Sigmoid colon (tissue), 7 donors: ENCODE data around the gene FIG4. TPM values are rescaled to one million over a fixed set of nuclear protein-coding genes. Genes with fewer than 3 reads are reported as not detected.
A peak's percentile ranks its signal among the peaks of the same experiment; 100 is the strongest.

Source experiments
- DNase-seq: peaks from one replicate; pipeline ENCODE4 v3.0.0-alpha.2; 2019
- H3K27ac ChIP-seq, 4 donors: fragments of 200-600 bp; sonication (generic); one replicate each; pipeline ENCODE4 v1.5.1; 2016 to 2019; ENCODE audit warnings: mild to moderate bottlenecking in 1 of 4
- H3K27me3 ChIP-seq, 3 donors: fragments of 200-600 bp; sonication (generic); one replicate each; pipeline ENCODE4 v1.5.1; 2019; ENCODE audit warnings: mild to moderate bottlenecking in 1 of 3
- H3K36me3 ChIP-seq, 4 donors: fragments of 200-600 bp; sonication (generic); one replicate each; pipeline ENCODE4 v1.5.1; 2016 to 2019
- H3K4me1 ChIP-seq, 4 donors: fragments of 200-600 bp; sonication (generic); one replicate each; pipeline ENCODE4 v1.5.1; 2017 to 2019
- H3K4me3 ChIP-seq, 4 donors: fragments of 200-600 bp; sonication (generic); one replicate each; pipeline ENCODE4 v1.5.1; 2017 to 2019; ENCODE audit warnings: mild to moderate bottlenecking in 2 of 4, moderate library complexity in 1 of 4
- H3K9me3 ChIP-seq, 4 donors: fragments of 200-600 bp in 3 of 4; sonication (generic) in 3 of 4; one replicate each; pipeline versions ENCODE4 v1.5.1 to v1.6.1; 2013 to 2019
- CTCF ChIP-seq, 4 experiments: fragments of 450-650 bp in 3 of 4; fragments of 200-600 bp in 1 of 4; IDR thresholded peaks; one replicate each; pipeline ENCODE4 v1.5.1; 2016 to 2019; ENCODE audit warnings: antibody characterized with exemption in 4 of 4, mild to moderate bottlenecking in 3 of 4, moderate library complexity in 2 of 4
- EP300 ChIP-seq, 4 donors: sonication (generic); formaldehyde crosslinking; IDR thresholded peaks; one replicate each; pipeline ENCODE4 v1.6.1; 2017; ENCODE audit warnings: antibody characterized with exemption in 4 of 4
- POLR2A ChIP-seq, 2 donors: fragments of 450-650 bp; IDR thresholded peaks; one replicate each; pipeline ENCODE4 v1.6.1; 2016; ENCODE audit warnings: antibody characterized with exemption in 2 of 2, mild to moderate bottlenecking in 2 of 2, moderate library complexity in 2 of 2
- POLR2AphosphoS5 ChIP-seq, 4 donors: sonication (generic); formaldehyde crosslinking; IDR thresholded peaks; one replicate each; pipeline ENCODE4 v1.6.1; 2017; ENCODE audit warnings: antibody characterized with exemption in 4 of 4
- WGBS, 2 donors: extraction: QIAGEN DNeasy Blood & Tissue Kit; methylation state at CpG; one replicate each; pipeline ENCODE4 v1.1.7; 2013; 5-methylcytosine and 5-hydroxymethylcytosine counted together
- intact Hi-C: fragments of 100-400 bp; cut with DNase I; formaldehyde crosslinking; loops from one replicate; pipeline ENCODE4 v1.15.1; 2023
- polyA plus RNA-seq, 3 donors: library from polyadenylated mRNA; stranded (reverse); fragments of 200-250 nt; gene quantifications; one replicate each; pipeline ENCODE4 v1.2.3, GENCODE V29; 2013
- total RNA-seq, 4 donors: library from RNA; depleted of rRNA; stranded (reverse); fragments of >200 nt; gene quantifications; one replicate each; pipeline ENCODE4 v1.1.0, GENCODE V29; 2016
- donor health status: healthy with polysubstance abuse.
- donor health status: Bipolar disorder and iron deficiency.
- donor health status: healthy.

Gene FIG4
- total and polyA plus RNA-seq, 7 donors, result 9.8 to 24.1 (median 11.9) TPM

- intact Hi-C loops, result loop anchor here (10.0 kb wide), 1 partner anchor 1179 kb away; the partner anchor contains the start of gene AMD1
- H3K4me1 ChIP-seq, result peaks cover 0 to 20% (median 12%) of the 10 kb centered on the region in 4 donors
- WGBS, 2 donors, result 64 to 77% methylated on average over 4 of the region's 4 CpGs
Measured at GRCh38 chr6:109695468-109695867, 4.4 kb downstream of the FIG4 start.

GRCh38 chr6:109696355-109696754 lies 5.3 kb downstream of the FIG4 start:
- H3K4me3 ChIP-seq, result no peak overlapping the region
- TF ChIP-seq POLR2A (IDR thresholded peaks at IDR 0.05), result no peak
- TF ChIP-seq EP300 (IDR thresholded peaks at IDR 0.05), result no peak
- WGBS, 2 donors, result 96 to 98% methylated on average over 5 of the region's 5 CpGs

More at GRCh38 chr6:109695468-109695867, 4.4 kb downstream of the FIG4 start:
- Histone ChIP-seq H3K27me3 (no peaks in the 10 kb centered on the region), H3K9me3 (no peaks in the 10 kb centered on the region), H3K4me3 (no peak overlapping the region), H3K27ac (no peak overlapping the region), H3K36me3 (no peaks in the 10 kb centered on the region)
- TF ChIP-seq EP300 (IDR thresholded peaks at IDR 0.05) (no peak), POLR2A (IDR thresholded peaks at IDR 0.05) (no peak), POLR2AphosphoS5 (IDR thresholded peaks at IDR 0.05) (no peak)
- DNase-seq, result no peak

GRCh38 chr6:109701221-109701620 lies 10.1 kb downstream of the FIG4 start:
- WGBS, 2 donors, result 91 to 94% methylated on average over 4 of the region's 4 CpGs
- Histone ChIP-seq H3K4me3 (no peak overlapping the region), H3K4me1 (peaks cover 0 to 4% (median 2%) of the 10 kb centered on the region in 4 donors), H3K9me3 (no peaks in the 10 kb centered on the region), H3K27ac (no peak overlapping the region), H3K36me3 (no peaks in the 10 kb centered on the region), H3K27me3 (no peaks in the 10 kb centered on the region)
- TF ChIP-seq POLR2AphosphoS5 (IDR thresholded peaks at IDR 0.05), result no peak
- no peak for TF ChIP-seq POLR2A (IDR thresholded peaks at IDR 0.05)
- no peak for DNase-seq
- intact Hi-C loops, result loop anchor here (10.0 kb wide), 1 partner anchor 694 kb away; no protein-coding TSS in a partner anchor

More at GRCh38 chr6:109696355-109696754, 5.3 kb downstream of the FIG4 start:
- Histone ChIP-seq H3K27ac (no peak overlapping the region), H3K27me3 (no peaks in the 10 kb centered on the region), H3K9me3 (no peaks in the 10 kb centered on the region), H3K4me1 (peaks cover 0 to 20% (median 12%) of the 10 kb centered on the region in 4 donors), H3K36me3 (no peaks in the 10 kb centered on the region)
- intact Hi-C loops, result loop anchor here (10.0 kb wide), 1 partner anchor 1178 kb away; the partner anchor contains the start of gene AMD1
- no peak for DNase-seq

- intact Hi-C loops, result loop anchor here (10.0 kb wide), 1 partner anchor 693 kb away; no protein-coding TSS in a partner anchor
- Histone ChIP-seq H3K27ac (no peak overlapping the region), H3K36me3 (no peaks in the 10 kb centered on the region), H3K27me3 (no peaks in the 10 kb centered on the region), H3K4me1 (peaks cover 0 to 4% (median 2%) of the 10 kb centered on the region in 4 donors), H3K4me3 (no peak overlapping the region), H3K9me3 (no peaks in the 10 kb centered on the region)
- TF ChIP-seq EP300 (IDR thresholded peaks at IDR 0.05), result no peak
- no peak for TF ChIP-seq POLR2A (IDR thresholded peaks at IDR 0.05)
- TF ChIP-seq POLR2AphosphoS5 (IDR thresholded peaks at IDR 0.05), result no peak
- no peak for TF ChIP-seq CTCF (IDR thresholded peaks at IDR 0.05)
- 91% methylated on average over 2 of the region's 2 CpGs for WGBS, 2 donors
- DNase-seq, result no peak
Measured at GRCh38 chr6:109701774-109702173, 10.7 kb downstream of the FIG4 start.

- Histone ChIP-seq H3K27ac (no peak overlapping the region), H3K36me3 (no peaks in the 10 kb centered on the region), H3K27me3 (no peaks in the 10 kb centered on the region), H3K4me3 (no peak overlapping the region), H3K4me1 (peaks cover 0 to 4% (median 2%) of the 10 kb centered on the region in 4 donors), H3K9me3 (no peaks in the 10 kb centered on the region)
- WGBS, 2 donors, result 57 to 62% methylated on average over 4 of the region's 4 CpGs
- no peak for DNase-seq
- TF ChIP-seq EP300 (IDR thresholded peaks at IDR 0.05), result no peak
- no peak for TF ChIP-seq POLR2A (IDR thresholded peaks at IDR 0.05)
- no peak for TF ChIP-seq POLR2AphosphoS5 (IDR thresholded peaks at IDR 0.05)
- TF ChIP-seq CTCF (IDR thresholded peaks at IDR 0.05), result no peak
- intact Hi-C loops, result loop anchor here (10.0 kb wide), 1 partner anchor 692 kb away; no protein-coding TSS in a partner anchor
Measured at GRCh38 chr6:109702791-109703190, 11.7 kb downstream of the FIG4 start.

- no peaks in the 10 kb centered on the region for H3K27me3 ChIP-seq
- TF ChIP-seq POLR2A (IDR thresholded peaks at IDR 0.05), result no peak
- peak; percentile 63 to 94 (median 86) for TF ChIP-seq CTCF (IDR thresholded peaks at IDR 0.05)
- H3K36me3 ChIP-seq, result no peaks in the 10 kb centered on the region
- DNase-seq, result peak; percentile 80
- H3K4me1 ChIP-seq, result peaks cover 0 to 4% (median 2%) of the 10 kb centered on the region in 4 donors
- H3K27ac ChIP-seq, result no peak overlapping the region
- H3K9me3 ChIP-seq, result no peaks in the 10 kb centered on the region
- no peak overlapping the region for H3K4me3 ChIP-seq
- intact Hi-C loops, result loop anchor here (5.0 to 10.0 kb wide), 2 partner anchors 337 to 690 kb away; no protein-coding TSS in a partner anchor
- 15 to 19% methylated on average over 7 of the region's 7 CpGs for WGBS, 2 donors
Measured at GRCh38 chr6:109705258-109705657, 14.2 kb downstream of the FIG4 start.
